Measurements from ENCODE around the gene TNS2.

The TNS2 gene

DNA sequence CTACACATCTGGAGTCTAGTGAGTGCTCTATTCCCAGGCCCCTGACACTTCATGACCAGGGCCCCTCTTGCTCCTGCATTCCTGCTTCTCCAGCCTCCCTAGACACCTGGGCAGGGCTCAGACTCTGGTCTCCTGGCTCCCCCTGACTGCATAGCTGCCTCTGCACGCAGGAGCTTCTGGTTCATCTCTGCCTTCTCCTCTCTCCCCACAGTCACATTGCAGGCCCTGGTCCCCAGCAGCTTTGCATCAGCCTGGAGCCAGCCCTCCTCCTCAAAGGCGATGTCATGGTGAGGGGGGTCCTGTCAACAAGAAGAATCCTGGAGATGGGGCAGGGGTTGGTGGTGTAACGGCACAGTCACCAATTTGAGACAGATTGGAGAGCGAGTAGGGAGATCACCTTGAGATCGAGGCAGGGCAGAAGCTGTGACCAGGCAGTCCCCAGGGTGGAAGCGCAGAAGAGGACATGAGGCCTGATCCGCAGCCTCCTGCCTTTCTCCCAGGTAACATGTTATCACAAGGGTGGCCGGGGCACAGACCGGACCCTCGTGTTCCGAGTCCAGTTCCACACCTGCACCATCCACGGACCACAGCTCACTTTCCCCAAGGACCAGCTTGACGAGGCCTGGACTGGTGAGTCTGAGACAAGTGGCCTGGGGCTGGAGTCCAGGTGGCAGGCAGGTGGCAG is 8.1 kb downstream of the TNS2 start:
- Histone ChIP-seq H3K9me3 (no peaks in the 10 kb centered on the region), H3K4me1 (peaks cover 7 to 73% (median 61%) of the 10 kb centered on the region in 4 donors), H3K36me3 (peaks cover 73 to 83% (median 79%) of the 10 kb centered on the region in 3 donors), H3K4me3 (no peak overlapping the region), H3K27me3 (no peaks in the 10 kb centered on the region), H3K27ac (peak overlapping the region; percentile 93 to 99)
- DNase-seq: peak in 1 of 2 donors; percentile 67
- intact Hi-C loops (cut with DNase I; ENCODE audit: low total_unique reads): no loop called here
- TF ChIP-seq, protein P1, sequence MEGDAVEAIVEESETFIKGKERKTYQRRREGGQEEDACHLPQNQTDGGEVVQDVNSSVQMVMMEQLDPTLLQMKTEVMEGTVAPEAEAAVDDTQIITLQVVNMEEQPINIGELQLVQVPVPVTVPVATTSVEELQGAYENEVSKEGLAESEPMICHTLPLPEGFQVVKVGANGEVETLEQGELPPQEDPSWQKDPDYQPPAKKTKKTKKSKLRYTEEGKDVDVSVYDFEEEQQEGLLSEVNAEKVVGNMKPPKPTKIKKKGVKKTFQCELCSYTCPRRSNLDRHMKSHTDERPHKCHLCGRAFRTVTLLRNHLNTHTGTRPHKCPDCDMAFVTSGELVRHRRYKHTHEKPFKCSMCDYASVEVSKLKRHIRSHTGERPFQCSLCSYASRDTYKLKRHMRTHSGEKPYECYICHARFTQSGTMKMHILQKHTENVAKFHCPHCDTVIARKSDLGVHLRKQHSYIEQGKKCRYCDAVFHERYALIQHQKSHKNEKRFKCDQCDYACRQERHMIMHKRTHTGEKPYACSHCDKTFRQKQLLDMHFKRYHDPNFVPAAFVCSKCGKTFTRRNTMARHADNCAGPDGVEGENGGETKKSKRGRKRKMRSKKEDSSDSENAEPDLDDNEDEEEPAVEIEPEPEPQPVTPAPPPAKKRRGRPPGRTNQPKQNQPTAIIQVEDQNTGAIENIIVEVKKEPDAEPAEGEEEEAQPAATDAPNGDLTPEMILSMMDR (IDR thresholded peaks at IDR 0.05): no peak

DNA sequence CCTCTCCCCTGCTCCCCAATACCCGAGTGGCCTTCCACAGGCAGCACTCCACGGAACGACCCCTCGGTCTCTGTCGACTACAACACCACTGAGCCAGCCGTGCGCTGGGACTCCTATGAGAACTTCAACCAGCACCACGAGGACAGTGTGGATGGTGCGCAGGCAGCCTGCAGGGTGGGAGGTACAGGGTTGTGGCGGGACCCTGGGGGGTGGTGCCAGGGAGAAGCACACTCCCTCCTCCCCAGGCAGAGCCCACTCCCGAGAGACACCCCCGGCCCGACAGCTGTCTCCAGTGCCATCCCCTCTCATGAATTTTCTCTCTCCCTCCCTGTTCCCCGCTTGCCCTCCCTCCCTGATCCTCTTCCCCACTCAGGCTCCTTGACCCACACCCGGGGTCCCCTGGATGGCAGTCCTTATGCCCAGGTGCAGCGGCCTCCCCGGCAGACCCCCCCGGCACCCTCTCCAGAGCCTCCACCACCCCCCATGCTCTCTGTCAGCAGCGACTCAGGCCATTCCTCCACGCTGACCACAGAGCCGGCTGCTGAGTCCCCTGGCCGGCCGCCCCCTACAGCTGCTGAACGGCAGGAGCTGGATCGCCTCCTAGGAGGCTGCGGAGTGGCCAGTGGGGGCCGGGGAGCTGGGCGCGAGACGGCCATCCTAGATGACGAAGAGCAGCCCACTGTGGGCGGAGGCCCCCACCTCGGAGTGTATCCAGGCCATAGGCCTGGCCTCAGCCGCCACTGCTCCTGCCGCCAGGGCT is 9.0 kb downstream of the TNS2 start:
- H3K27me3 ChIP-seq: no peaks in the 10 kb centered on the region
- H3K4me3 ChIP-seq: no peak overlapping the region
- intact Hi-C loops (cut with DNase I; ENCODE audit: low total_unique reads): no loop called here
- DNase-seq: peak in 1 of 2 donors; percentile 73
- H3K27ac ChIP-seq: peak overlapping the region; percentile 93 to 99
- H3K9me3 ChIP-seq: no peaks in the 10 kb centered on the region
- TF ChIP-seq, protein P1 (IDR thresholded peaks at IDR 0.05): no peak
- peaks cover 79 to 88% (median 87%) of the 10 kb centered on the region in 3 donors for H3K36me3 ChIP-seq
- peaks cover 0 to 73% (median 61%) of the 10 kb centered on the region in 4 donors for H3K4me1 ChIP-seq

DNA sequence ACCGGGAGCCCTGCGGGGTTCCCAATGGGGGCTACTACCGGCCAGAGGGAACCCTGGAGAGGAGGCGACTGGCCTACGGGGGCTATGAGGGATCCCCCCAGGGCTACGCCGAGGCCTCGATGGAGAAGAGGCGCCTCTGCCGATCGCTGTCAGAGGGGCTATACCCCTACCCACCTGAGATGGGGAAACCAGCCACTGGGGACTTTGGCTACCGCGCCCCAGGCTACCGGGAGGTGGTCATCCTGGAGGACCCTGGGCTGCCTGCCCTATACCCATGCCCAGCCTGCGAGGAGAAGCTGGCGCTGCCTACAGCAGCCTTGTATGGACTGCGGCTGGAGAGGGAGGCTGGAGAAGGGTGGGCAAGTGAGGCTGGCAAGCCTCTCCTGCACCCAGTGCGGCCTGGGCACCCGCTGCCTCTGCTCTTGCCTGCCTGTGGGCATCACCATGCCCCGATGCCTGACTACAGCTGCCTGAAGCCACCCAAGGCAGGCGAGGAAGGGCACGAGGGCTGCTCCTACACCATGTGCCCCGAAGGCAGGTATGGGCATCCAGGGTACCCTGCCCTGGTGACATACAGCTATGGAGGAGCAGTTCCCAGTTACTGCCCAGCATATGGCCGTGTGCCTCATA is 9.7 kb downstream of the TNS2 start:
- Histone ChIP-seq H3K36me3 (peaks cover 79 to 88% (median 85%) of the 10 kb centered on the region in 3 donors), H3K9me3 (no peaks in the 10 kb centered on the region), H3K27me3 (no peaks in the 10 kb centered on the region), H3K4me3 (no peak overlapping the region), H3K4me1 (peaks cover 0 to 75% (median 64%) of the 10 kb centered on the region in 4 donors), H3K27ac (peak overlapping the region; percentile 93 to 99)
- TF ChIP-seq, protein P1 (IDR thresholded peaks at IDR 0.05): no peak
- intact Hi-C loops (cut with DNase I; ENCODE audit: low total_unique reads): no loop called here
- DNase-seq: no peak

DNA sequence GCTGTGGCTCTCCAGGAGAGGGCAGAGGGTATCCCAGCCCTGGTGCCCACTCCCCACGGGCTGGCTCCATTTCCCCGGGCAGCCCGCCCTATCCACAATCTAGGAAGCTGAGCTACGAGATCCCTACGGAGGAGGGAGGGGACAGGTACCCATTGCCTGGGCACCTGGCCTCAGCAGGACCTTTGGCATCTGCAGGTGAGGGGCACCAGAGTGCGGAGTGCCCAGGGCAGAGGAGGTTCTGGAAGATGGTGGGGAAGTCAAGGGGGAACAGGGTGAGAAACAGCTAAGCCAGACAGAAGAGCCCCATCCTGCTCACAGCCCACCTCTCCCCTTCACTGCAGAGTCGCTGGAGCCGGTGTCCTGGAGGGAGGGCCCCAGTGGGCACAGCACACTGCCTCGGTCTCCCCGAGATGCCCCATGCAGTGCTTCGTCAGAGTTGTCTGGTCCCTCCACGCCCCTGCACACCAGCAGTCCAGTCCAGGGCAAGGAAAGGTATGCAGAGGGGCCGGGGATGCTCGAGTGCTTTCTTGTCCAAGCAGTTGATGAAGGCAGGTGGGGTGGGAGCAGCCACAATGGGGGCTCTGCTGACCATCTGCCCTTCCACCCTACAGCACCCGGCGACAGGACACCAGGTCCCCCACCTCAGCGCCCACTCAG is 10.3 kb downstream of the TNS2 start:
- Histone ChIP-seq H3K9me3 (no peaks in the 10 kb centered on the region), H3K4me1 (peaks cover 0 to 76% (median 66%) of the 10 kb centered on the region in 4 donors), H3K4me3 (no peak overlapping the region), H3K27ac (peak overlapping the region; percentile 93 to 99), H3K36me3 (peaks cover 76 to 92% (median 85%) of the 10 kb centered on the region in 3 donors), H3K27me3 (no peaks in the 10 kb centered on the region)
- no peak for DNase-seq
- intact Hi-C loops (cut with DNase I; ENCODE audit: low total_unique reads): no loop called here
- TF ChIP-seq, protein P1 (IDR thresholded peaks at IDR 0.05): no peak

DNA sequence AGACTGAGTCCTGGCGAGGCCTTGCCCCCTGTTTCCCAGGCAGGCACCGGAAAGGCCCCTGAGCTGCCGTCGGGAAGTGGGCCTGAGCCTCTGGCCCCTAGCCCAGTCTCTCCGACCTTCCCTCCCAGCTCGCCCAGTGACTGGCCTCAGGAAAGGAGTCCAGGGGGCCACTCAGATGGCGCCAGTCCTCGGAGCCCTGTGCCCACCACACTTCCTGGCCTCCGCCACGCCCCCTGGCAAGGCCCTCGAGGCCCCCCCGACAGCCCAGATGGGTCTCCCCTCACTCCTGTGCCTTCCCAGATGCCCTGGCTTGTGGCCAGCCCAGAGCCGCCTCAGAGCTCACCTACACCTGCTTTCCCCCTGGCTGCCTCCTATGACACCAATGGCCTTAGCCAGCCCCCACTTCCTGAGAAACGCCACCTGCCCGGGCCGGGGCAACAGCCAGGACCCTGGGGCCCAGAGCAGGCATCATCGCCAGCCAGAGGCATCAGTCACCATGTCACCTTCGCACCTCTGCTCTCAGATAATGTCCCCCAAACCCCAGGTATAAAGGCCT is 10.9 kb downstream of the TNS2 start:
- Histone ChIP-seq H3K4me3 (no peak overlapping the region), H3K27me3 (no peaks in the 10 kb centered on the region), H3K4me1 (peaks cover 0 to 76% (median 66%) of the 10 kb centered on the region in 4 donors), H3K27ac (peak overlapping the region; percentile 93 to 99), H3K9me3 (no peaks in the 10 kb centered on the region), H3K36me3 (peaks cover 70 to 91% (median 80%) of the 10 kb centered on the region in 3 donors)
- TF ChIP-seq, protein P1 (IDR thresholded peaks at IDR 0.05): no peak
- intact Hi-C loops (cut with DNase I; ENCODE audit: low total_unique reads): no loop called here
- DNase-seq: peak; percentile 42 to 80
